ENCODE measurements around the gene HMGCR.
A peak's percentile ranks its signal among the peaks of the same experiment; 100 is the strongest.
"Not testable (repeated sequence)": the region's sequence is repeated elsewhere in the genome, so short reads cannot be mapped to it uniquely, and the experiment has no call there.

HMGCR gene

GRCh38 chr5:75325242-75325641, 11.8 kb upstream of the HMGCR start:
- TF ChIP-seq, protein P1, sequence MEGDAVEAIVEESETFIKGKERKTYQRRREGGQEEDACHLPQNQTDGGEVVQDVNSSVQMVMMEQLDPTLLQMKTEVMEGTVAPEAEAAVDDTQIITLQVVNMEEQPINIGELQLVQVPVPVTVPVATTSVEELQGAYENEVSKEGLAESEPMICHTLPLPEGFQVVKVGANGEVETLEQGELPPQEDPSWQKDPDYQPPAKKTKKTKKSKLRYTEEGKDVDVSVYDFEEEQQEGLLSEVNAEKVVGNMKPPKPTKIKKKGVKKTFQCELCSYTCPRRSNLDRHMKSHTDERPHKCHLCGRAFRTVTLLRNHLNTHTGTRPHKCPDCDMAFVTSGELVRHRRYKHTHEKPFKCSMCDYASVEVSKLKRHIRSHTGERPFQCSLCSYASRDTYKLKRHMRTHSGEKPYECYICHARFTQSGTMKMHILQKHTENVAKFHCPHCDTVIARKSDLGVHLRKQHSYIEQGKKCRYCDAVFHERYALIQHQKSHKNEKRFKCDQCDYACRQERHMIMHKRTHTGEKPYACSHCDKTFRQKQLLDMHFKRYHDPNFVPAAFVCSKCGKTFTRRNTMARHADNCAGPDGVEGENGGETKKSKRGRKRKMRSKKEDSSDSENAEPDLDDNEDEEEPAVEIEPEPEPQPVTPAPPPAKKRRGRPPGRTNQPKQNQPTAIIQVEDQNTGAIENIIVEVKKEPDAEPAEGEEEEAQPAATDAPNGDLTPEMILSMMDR (IDR thresholded peaks at IDR 0.05), result no peak
- no peaks in the 10 kb centered on the region for H3K9me3 ChIP-seq
- peaks cover 30 to 35% of the 10 kb centered on the region in 2 experiments for H3K4me1 ChIP-seq (ENCODE audit: control insufficient read depth in 1 of 2, insufficient read depth in 1 of 2, low read depth in 1 of 2, low read length in 1 of 2)
- H3K27ac ChIP-seq, result peak overlapping the region; percentile 7
- H3K36me3 ChIP-seq, result no peaks in the 10 kb centered on the region
- no peaks in the 10 kb centered on the region for H3K27me3 ChIP-seq
- no peak overlapping the region for H3K4me3 ChIP-seq (ENCODE audit: low read depth in 1 of 2, low read length in 1 of 2)

DNA sequence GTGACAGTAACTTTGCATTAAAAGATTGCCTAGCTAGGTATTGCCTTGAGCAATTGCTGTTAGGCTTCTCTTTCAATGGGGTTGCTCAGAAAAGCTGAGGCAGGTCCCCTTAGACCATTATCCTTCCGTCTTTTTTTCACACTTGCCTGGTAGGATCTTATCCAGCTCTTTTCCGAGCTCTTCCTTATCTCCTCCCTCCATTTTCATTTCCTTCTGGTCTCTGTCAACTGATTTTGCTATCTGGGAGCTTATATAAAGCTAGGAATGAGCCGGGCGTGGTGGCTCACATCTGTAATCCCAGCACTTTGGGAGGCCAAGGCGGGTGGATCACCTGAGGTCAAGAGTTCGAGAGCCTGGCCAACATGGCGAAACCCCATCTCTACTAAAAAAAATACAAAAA, 6.6 kb upstream of the HMGCR start:
- TF ChIP-seq, protein P1 (IDR thresholded peaks at IDR 0.05), result no peak
- no peak overlapping the region for H3K27ac ChIP-seq
- no peaks in the 10 kb centered on the region for H3K27me3 ChIP-seq
- H3K4me1 ChIP-seq (ENCODE audit: control insufficient read depth in 1 of 2, insufficient read depth in 1 of 2, low read depth in 1 of 2, low read length in 1 of 2), result peaks cover under 1 to 2% of the 10 kb centered on the region in 2 experiments
- no peaks in the 10 kb centered on the region for H3K9me3 ChIP-seq
- H3K36me3 ChIP-seq, result no peaks in the 10 kb centered on the region
- no peak overlapping the region for H3K4me3 ChIP-seq (ENCODE audit: low read depth in 1 of 2, low read length in 1 of 2)

DNA sequence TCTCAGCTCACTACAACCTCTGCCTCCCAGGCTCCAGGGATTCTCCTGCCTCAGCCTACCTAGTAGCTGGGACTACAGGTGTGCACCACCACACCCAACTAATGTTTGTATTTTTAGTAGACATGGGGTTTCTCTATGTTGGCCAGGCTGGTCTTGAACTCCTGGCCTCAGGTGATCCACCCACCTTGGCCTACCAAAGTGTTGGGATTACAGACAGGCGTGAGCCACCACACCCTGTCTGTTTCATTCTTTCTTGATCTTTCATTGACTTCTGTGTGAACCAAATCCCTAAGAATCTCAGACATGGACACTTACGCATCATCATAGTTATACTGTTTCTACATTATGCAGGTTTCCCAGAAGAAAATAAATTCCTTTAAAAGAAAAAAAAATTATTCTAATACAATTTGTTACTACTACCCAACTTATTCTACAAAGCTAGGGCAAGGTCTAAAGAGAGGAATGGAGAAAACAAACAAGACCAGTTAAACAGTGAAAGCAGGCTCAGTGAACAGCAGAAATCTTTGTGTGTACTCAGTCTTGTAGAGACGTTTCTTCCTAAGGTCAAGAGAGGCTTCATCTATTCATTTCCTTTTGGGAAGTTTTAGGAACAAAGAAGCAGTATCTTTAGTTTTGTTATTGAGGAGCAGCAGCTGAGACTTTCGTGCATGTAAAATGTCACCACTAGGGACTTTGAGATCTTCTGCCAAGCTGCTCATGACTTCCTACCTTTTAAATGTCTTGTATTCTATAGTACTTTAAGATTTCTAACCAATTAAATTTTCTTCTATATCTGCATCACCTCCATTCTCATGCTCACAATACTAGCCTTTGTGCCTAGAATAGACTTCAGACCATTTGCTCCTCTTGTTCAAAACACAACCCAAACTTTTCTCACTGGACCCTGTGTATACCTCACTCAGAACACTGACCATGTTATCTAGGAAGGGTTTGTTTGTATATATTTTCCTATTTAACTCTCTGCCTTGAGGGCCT, 5.6 kb upstream of the HMGCR start:
- Histone ChIP-seq H3K27me3 (no peaks in the 10 kb centered on the region), H3K27ac (no peak overlapping the region), H3K4me1 (ENCODE audit: control insufficient read depth in 1 of 2, insufficient read depth in 1 of 2, low read depth in 1 of 2, low read length in 1 of 2) (peaks cover 10 to 11% of the 10 kb centered on the region in 2 experiments), H3K36me3 (no peaks in the 10 kb centered on the region), H3K9me3 (no peaks in the 10 kb centered on the region), H3K4me3 (ENCODE audit: low read depth in 1 of 2, low read length in 1 of 2) (no peak overlapping the region)
- TF ChIP-seq, protein P1 (IDR thresholded peaks at IDR 0.05), result no peak

DNA sequence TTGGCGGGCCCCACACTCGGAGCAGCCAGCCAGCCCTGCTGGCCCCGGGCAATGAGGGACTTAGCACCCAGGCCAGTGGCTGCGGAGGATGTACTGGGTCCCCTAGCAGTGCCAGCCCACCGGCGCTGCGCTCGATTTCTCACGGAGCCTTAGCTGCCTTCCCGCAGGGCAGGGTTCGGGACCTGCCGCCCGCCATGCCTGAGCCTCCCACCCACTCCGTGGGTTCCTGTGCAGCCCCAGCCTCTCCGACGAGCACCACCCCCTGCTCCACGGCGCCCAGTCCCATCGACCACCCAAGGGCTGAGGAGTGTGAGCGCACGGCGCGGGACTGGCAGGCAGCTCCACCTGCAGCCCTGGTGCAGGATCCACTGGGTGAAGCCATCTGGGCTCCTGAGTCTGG, 3.3 kb upstream of the HMGCR start:
- H3K27me3 ChIP-seq; H3K36me3 ChIP-seq; H3K9me3 ChIP-seq; H3K4me3 ChIP-seq (ENCODE audit: low read depth in 1 of 2, low read length in 1 of 2); H3K27ac ChIP-seq: not testable (repeated sequence)
- H3K4me1 ChIP-seq (ENCODE audit: control insufficient read depth in 1 of 2, insufficient read depth in 1 of 2, low read depth in 1 of 2, low read length in 1 of 2), result peaks cover 23 to 26% of the 10 kb centered on the region in 2 experiments

DNA sequence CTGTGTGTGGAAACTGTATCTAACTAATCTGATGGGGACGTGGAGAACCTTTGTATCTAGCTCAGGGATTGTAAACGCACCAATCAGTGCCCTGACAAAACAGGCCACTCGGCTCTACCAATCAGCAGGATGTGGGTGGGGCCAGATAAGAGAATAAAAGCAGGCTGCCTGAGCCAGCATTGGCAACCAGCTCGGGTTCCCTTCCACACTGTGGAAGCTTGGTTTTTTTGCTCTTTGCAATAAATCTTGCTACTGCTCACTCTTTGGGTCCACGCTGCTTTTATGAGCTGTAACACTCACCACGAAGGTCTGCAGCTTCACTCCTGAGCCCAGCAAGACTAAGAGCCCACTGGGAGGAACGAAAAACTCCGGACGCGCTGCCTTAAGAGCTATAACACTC, 2.6 kb upstream of the HMGCR start:
- peaks cover 27 to 29% of the 10 kb centered on the region in 2 experiments for H3K4me1 ChIP-seq (ENCODE audit: control insufficient read depth in 1 of 2, insufficient read depth in 1 of 2, low read depth in 1 of 2, low read length in 1 of 2)
- not testable (repeated sequence) for H3K9me3 ChIP-seq; H3K4me3 ChIP-seq (ENCODE audit: low read depth in 1 of 2, low read length in 1 of 2); H3K27me3 ChIP-seq; H3K27ac ChIP-seq; H3K36me3 ChIP-seq

- Histone ChIP-seq H3K9me3 (no peaks in the 10 kb centered on the region), H3K4me1 (ENCODE audit: control insufficient read depth in 1 of 2, insufficient read depth in 1 of 2, low read depth in 1 of 2, low read length in 1 of 2) (peaks cover 27 to 33% of the 10 kb centered on the region in 2 experiments)
These were observed 1.5 kb upstream of the HMGCR start for GRCh38 chr5:75335486-75335885.

More at GRCh38 chr5:75335486-75335885, 1.5 kb upstream of the HMGCR start:
- Histone ChIP-seq H3K4me3 (ENCODE audit: low read depth in 1 of 2, low read length in 1 of 2) (peak overlapping the region in 1 of 2 experiments; percentile 87), H3K36me3 (no peaks in the 10 kb centered on the region), H3K27me3 (no peaks in the 10 kb centered on the region), H3K27ac (peak overlapping the region; percentile 96)
- TF ChIP-seq, protein P1 (IDR thresholded peaks at IDR 0.05), result no peak
